Cardiac muscle cell (in vitro differentiated cells and primary cell): ENCODE results near the gene DNAJC6. TPM values are rescaled to one million over a fixed set of nuclear protein-coding genes. Genes with fewer than 3 reads are reported as not detected.

Experiments used
- DNase-seq, 2 donors: peaks; one replicate each; pipeline versions ENCODE4 v3.0.0 to v3.0.0-alpha.2; 2010 to 2017; ENCODE audit warnings: low read depth in 1 of 2, low spot score in 1 of 2
- H3K27ac ChIP-seq: fragments of 200-600 bp; sonication (generic); 2 replicates; pipeline ENCODE4 v1.5.1; 2016
- H3K27me3 ChIP-seq: fragments of 200-600 bp; sonication (generic); 2 replicates; pipeline ENCODE4 v1.6.0; 2016; ENCODE audit warnings: control low read depth
- H3K36me3 ChIP-seq: fragments of 200-600 bp; sonication (generic); 2 replicates; pipeline ENCODE4 v1.5.1; 2016; ENCODE audit warnings: control low read depth
- H3K4me1 ChIP-seq: fragments of 200-600 bp; sonication (generic); 2 replicates; pipeline ENCODE4 v1.8.1; 2017; ENCODE audit warnings: low read depth, mild to moderate bottlenecking, mixed run types
- H3K4me3 ChIP-seq: fragments of 200-600 bp; sonication (generic); 2 replicates; pipeline ENCODE4 v1.5.1; 2016; ENCODE audit warnings: mild to moderate bottlenecking
- H3K9me3 ChIP-seq: fragments of 200-600 bp; sonication (generic); 2 replicates; pipeline ENCODE4 v1.5.1; 2017; ENCODE audit warnings: low read depth, mild to moderate bottlenecking, control low read depth
- CTCF ChIP-seq: IDR thresholded peaks from 2 replicates; pipeline ENCODE4 v1.5.1; 2012; ENCODE audit warnings: low read depth, mild to moderate bottlenecking, low read length
- polyA plus RNA-seq: library from polyadenylated mRNA; unstranded; fragments of >200 nt; fragmentation: Nextera tagmentation; extraction: Ambion mirVana; gene quantifications from 2 replicates; pipeline ENCODE4 v1.2.1, GENCODE V29; 2016
- total RNA-seq: library from RNA; depleted of rRNA; stranded (reverse); fragments of >200 nt; gene quantifications from 2 replicates; pipeline ENCODE4 v1.2.3, GENCODE V29; 2016

The DNAJC6 gene
- total and polyA plus RNA-seq, 2 experiments from 2014 or later = 26.0 to 54.5 TPM

GRCh38 chr1:65317866-65318653 is 8.7 kb downstream of the DNAJC6 start:
- no peaks in the 10 kb centered on the region for H3K27me3 ChIP-seq
- no peak overlapping the region for H3K27ac ChIP-seq
- no peak for TF ChIP-seq CTCF
- H3K4me3 ChIP-seq = no peak overlapping the region
- H3K4me1 ChIP-seq = peaks cover 9% of the 10 kb centered on the region
- no peaks in the 10 kb centered on the region for H3K9me3 ChIP-seq
- H3K36me3 ChIP-seq = no peaks in the 10 kb centered on the region
- DNase-seq = no peak

GRCh38 chr1:65319141-65319540 is 9.8 kb downstream of the DNAJC6 start:
- Histone ChIP-seq H3K9me3 (no peaks in the 10 kb centered on the region), H3K4me3 (no peak overlapping the region), H3K27me3 (no peaks in the 10 kb centered on the region), H3K36me3 (no peaks in the 10 kb centered on the region), H3K4me1 (peaks cover 9% of the 10 kb centered on the region), H3K27ac (no peak overlapping the region)
- no peak for DNase-seq
- no peak for TF ChIP-seq CTCF

- Histone ChIP-seq H3K27me3 (no peaks in the 10 kb centered on the region), H3K4me3 (no peak overlapping the region), H3K36me3 (no peaks in the 10 kb centered on the region), H3K9me3 (no peaks in the 10 kb centered on the region), H3K27ac (no peak overlapping the region), H3K4me1 (peaks cover 9% of the 10 kb centered on the region)
- DNase-seq = no peak
- no peak for TF ChIP-seq CTCF
Observed at GRCh38 chr1:65319754-65320153, 10.4 kb downstream of the DNAJC6 start.

- no peak overlapping the region for H3K4me3 ChIP-seq
- H3K9me3 ChIP-seq = no peaks in the 10 kb centered on the region
- TF ChIP-seq CTCF = no peak
- H3K4me1 ChIP-seq = no peaks in the 10 kb centered on the region
- DNase-seq = no peak
- peak overlapping the region; percentile 6 for H3K27ac ChIP-seq
- no peaks in the 10 kb centered on the region for H3K27me3 ChIP-seq
- H3K36me3 ChIP-seq = no peaks in the 10 kb centered on the region
Observed at GRCh38 chr1:65321879-65322278, 12.5 kb downstream of the DNAJC6 start.

- no peaks in the 10 kb centered on the region for H3K36me3 ChIP-seq
- H3K4me3 ChIP-seq = no peak overlapping the region
- no peak overlapping the region for H3K27ac ChIP-seq
- no peaks in the 10 kb centered on the region for H3K9me3 ChIP-seq
- H3K27me3 ChIP-seq = no peaks in the 10 kb centered on the region
- H3K4me1 ChIP-seq = no peaks in the 10 kb centered on the region
- TF ChIP-seq CTCF = no peak
- no peak for DNase-seq
Observed at GRCh38 chr1:65323246-65323645, 13.9 kb downstream of the DNAJC6 start.
